ENCODE data around the gene NR6A1. TPM values are rescaled to one million over a fixed set of nuclear protein-coding genes. Genes with fewer than 3 reads are reported as not detected.
A peak's percentile ranks its signal among the peaks of the same experiment; 100 is the strongest.

The NR6A1 gene
- polyA plus RNA-seq, 6 donors from 2014 or later = 0.08 to 0.11 TPM; not detected in 4

- Mint-ChIP-seq H3K9me3 (no peaks in the 10 kb centered on the region), H3K4me1 (peaks cover 0 to 4% (median 0%) of the 10 kb centered on the region in 3 donors), H3K4me3 (no peak overlapping the region), H3K27ac (no peak overlapping the region), H3K36me3 (no peaks in the 10 kb centered on the region), H3K27me3 (peaks cover 0 to 52% (median 43%) of the 10 kb centered on the region in 3 donors)
- ATAC-seq (ENCODE audit: low read depth in 2 of 2) (no peak), DNase-seq (no peak)
Observed at GRCh38 chr9:124474151-124474550, 297.0 kb downstream of the NR6A1 start.

GRCh38 chr9:124473310-124473709, 297.8 kb downstream of the NR6A1 start:
- no peak for DNase-seq
- peaks cover 5 to 8% (median 5%) of the 10 kb centered on the region in 3 donors for H3K4me1 Mint-ChIP-seq
- no peak overlapping the region for H3K4me3 Mint-ChIP-seq
- no peak for ATAC-seq (ENCODE audit: low read depth in 2 of 2)
- H3K9me3 Mint-ChIP-seq = no peaks in the 10 kb centered on the region
- H3K36me3 Mint-ChIP-seq = no peaks in the 10 kb centered on the region
- peaks cover 5 to 43% (median 43%) of the 10 kb centered on the region in 3 donors for H3K27me3 Mint-ChIP-seq
- no peak overlapping the region for H3K27ac Mint-ChIP-seq

GRCh38 chr9:124472770-124473169, 298.3 kb downstream of the NR6A1 start:
- ATAC-seq (ENCODE audit: low read depth in 2 of 2) (no peak), DNase-seq (no peak)
- Mint-ChIP-seq H3K27me3 (peaks cover 5 to 41% (median 39%) of the 10 kb centered on the region in 3 donors), H3K36me3 (no peaks in the 10 kb centered on the region), H3K27ac (peak overlapping the region in 2 of 6 donors; percentile 36 to 80), H3K9me3 (no peaks in the 10 kb centered on the region), H3K4me3 (no peak overlapping the region), H3K4me1 (peaks cover 5 to 6% (median 6%) of the 10 kb centered on the region in 3 donors)

GRCh38 chr9:124471761-124472160, 299.4 kb downstream of the NR6A1 start:
- H3K4me1 Mint-ChIP-seq = peaks cover 5 to 6% (median 6%) of the 10 kb centered on the region in 3 donors
- no peak overlapping the region for H3K4me3 Mint-ChIP-seq
- no peak for DNase-seq
- H3K36me3 Mint-ChIP-seq = no peaks in the 10 kb centered on the region
- peaks cover 5 to 41% (median 35%) of the 10 kb centered on the region in 3 donors for H3K27me3 Mint-ChIP-seq
- ATAC-seq (ENCODE audit: low read depth in 2 of 2) = no peak
- H3K27ac Mint-ChIP-seq = no peak overlapping the region
- no peaks in the 10 kb centered on the region for H3K9me3 Mint-ChIP-seq

GRCh38 chr9:124470726-124471125, 300.4 kb downstream of the NR6A1 start:
- Mint-ChIP-seq H3K27ac (no peak overlapping the region), H3K27me3 (peaks cover 5 to 41% (median 28%) of the 10 kb centered on the region in 3 donors), H3K4me1 (peaks cover 5 to 6% (median 6%) of the 10 kb centered on the region in 3 donors), H3K4me3 (no peak overlapping the region), H3K9me3 (no peaks in the 10 kb centered on the region), H3K36me3 (no peaks in the 10 kb centered on the region)
- no peak for ATAC-seq (ENCODE audit: low read depth in 2 of 2)
- no peak for DNase-seq

GRCh38 chr9:124470306-124470705, 300.8 kb downstream of the NR6A1 start:
- peaks cover 5 to 44% (median 26%) of the 10 kb centered on the region in 3 donors for H3K27me3 Mint-ChIP-seq
- H3K4me3 Mint-ChIP-seq = no peak overlapping the region
- H3K36me3 Mint-ChIP-seq = no peaks in the 10 kb centered on the region
- no peak for DNase-seq
- H3K27ac Mint-ChIP-seq = no peak overlapping the region
- H3K9me3 Mint-ChIP-seq = no peaks in the 10 kb centered on the region
- no peak for ATAC-seq (ENCODE audit: low read depth in 2 of 2)
- H3K4me1 Mint-ChIP-seq = peaks cover 5 to 6% (median 6%) of the 10 kb centered on the region in 3 donors

- Mint-ChIP-seq H3K9me3 (no peaks in the 10 kb centered on the region), H3K27me3 (peaks cover 13 to 43% (median 23%) of the 10 kb centered on the region in 3 donors), H3K4me3 (no peak overlapping the region), H3K27ac (peak overlapping the region in 1 of 6 donors; percentile 37), H3K4me1 (peaks cover 5 to 6% (median 6%) of the 10 kb centered on the region in 3 donors), H3K36me3 (no peaks in the 10 kb centered on the region)
- DNase-seq (no peak), ATAC-seq (ENCODE audit: low read depth in 2 of 2) (no peak)
Observed at GRCh38 chr9:124469011-124469832, 301.9 kb downstream of the NR6A1 start.

- Mint-ChIP-seq H3K4me1 (peaks cover 5 to 6% (median 6%) of the 10 kb centered on the region in 3 donors), H3K27ac (peak overlapping the region in 1 of 6 donors; percentile 20), H3K27me3 (peaks cover 13 to 33% (median 14%) of the 10 kb centered on the region in 3 donors), H3K36me3 (no peaks in the 10 kb centered on the region), H3K9me3 (peaks cover 0 to 4% (median 0%) of the 10 kb centered on the region in 7 donors), H3K4me3 (peak overlapping the region in 1 of 8 donors; percentile 66)
- no peak for DNase-seq
- peak; percentile 28 to 67 for ATAC-seq (ENCODE audit: low read depth in 2 of 2)
Observed at GRCh38 chr9:124468061-124468740, 302.9 kb downstream of the NR6A1 start.

- Mint-ChIP-seq H3K4me1 (peaks cover 5 to 6% (median 6%) of the 10 kb centered on the region in 3 donors), H3K27me3 (peaks cover 12 to 27% (median 13%) of the 10 kb centered on the region in 3 donors), H3K36me3 (no peaks in the 10 kb centered on the region), H3K9me3 (peaks cover 0 to 10% (median 0%) of the 10 kb centered on the region in 7 donors), H3K4me3 (no peak overlapping the region), H3K27ac (peak overlapping the region in 1 of 6 donors; percentile 33)
- ATAC-seq (ENCODE audit: low read depth in 2 of 2) = no peak
- no peak for DNase-seq
Observed at GRCh38 chr9:124467410-124468060, 303.6 kb downstream of the NR6A1 start.

Other genes starting within 250 kb of the NR6A1 start
- gene OLFML2A, start 5.8 kb upstream of the NR6A1 start, polyA plus RNA-seq (ENCODE audit: low read depth in 6 of 6) = under 1 TPM in 5 of 6 donors, not detected in 1; 0.09 to 0.39 (median 0.16) TPM
- gene WDR38, start 82.1 kb upstream of the NR6A1 start, polyA plus RNA-seq (ENCODE audit: low read depth in 6 of 6) = not detected
- 1,000 to 10,000 TPM; 1,156 to 2,054 (median 1,907) TPM for gene RPL35, start 90.6 kb upstream of the NR6A1 start, polyA plus RNA-seq (ENCODE audit: low read depth in 6 of 6)
- 10 to 100 TPM; 44.1 to 71.6 (median 58.0) TPM for gene ARPC5L, start 90.8 kb upstream of the NR6A1 start, polyA plus RNA-seq (ENCODE audit: low read depth in 6 of 6)
- 1 to 10 TPM; 4.0 to 9.5 (median 6.1) TPM for gene GOLGA1, start 169.8 kb upstream of the NR6A1 start, polyA plus RNA-seq (ENCODE audit: low read depth in 6 of 6)

Data from naive B cell (primary cell).